HG02981 (cell line): ENCODE results near the gene NRG3.

ENCODE experiments used
- ATAC-seq: cut with Tn5 transposase; IDR thresholded peaks from one replicate; pipeline ENCODE4 v1.9.1; 2021; ENCODE audit warnings: mild to moderate bottlenecking, moderate library complexity; ENCODE audit not compliant: unreplicated experiment

NRG3 gene

DNA sequence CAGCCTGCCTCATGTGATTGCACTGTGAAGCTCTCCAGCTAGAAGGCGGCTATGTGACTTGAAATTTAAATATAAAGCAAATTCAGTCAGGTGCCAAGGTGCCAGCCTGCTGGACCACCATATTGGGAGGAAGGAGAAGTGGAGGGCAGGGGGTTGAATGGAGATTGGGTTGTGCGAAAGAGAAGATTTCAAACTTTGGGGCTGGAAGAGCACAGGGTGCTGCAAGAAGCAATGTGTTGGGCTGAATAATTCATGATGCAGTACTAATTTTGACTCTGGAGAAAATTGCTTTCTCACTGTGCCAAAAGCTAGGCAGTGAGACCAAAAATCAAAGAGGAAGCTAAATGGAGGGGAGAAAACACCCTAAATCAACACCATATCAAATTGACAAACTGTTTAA lies 335.3 kb downstream of the NRG3 start:
- ATAC-seq: no peak

DNA sequence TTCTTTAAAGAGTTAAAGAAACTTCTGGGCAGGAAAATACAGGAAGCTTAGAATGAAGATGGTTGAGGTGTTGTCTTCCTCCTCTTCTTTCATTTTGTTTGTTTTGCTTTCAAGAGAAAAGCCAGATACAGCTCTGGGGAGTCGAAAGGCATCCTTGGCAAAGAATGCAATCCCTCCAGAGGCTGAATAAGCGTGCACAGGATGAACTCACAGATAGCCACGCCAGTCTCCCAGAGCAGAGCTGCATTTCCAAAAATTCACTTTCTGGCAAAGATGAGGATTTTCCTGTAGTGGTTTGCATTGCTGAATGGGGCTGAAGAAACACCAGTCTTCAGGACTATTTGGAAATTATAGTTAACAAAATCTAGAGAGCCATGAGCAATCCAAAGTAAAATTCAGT lies 336.4 kb downstream of the NRG3 start:
- ATAC-seq: no peak

DNA sequence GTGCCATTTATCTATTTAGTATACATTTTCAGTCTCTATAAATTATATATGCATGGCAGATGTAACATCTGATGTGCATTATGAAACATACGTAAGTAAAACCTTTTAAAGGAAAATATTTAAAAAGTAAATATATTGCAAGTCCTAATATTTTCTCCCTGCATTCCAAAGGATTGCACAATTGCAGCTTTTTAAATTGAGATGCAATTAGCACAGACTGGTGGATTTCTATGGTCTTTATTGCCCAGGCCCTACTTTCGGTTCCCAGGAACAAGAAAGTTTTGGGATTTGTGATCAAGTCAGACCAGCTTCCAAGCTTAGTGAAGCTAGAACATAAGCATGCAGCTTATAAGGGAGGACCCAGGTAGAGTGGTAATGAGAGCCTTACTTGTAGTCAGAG lies 337.8 kb downstream of the NRG3 start:
- no peak for ATAC-seq

DNA sequence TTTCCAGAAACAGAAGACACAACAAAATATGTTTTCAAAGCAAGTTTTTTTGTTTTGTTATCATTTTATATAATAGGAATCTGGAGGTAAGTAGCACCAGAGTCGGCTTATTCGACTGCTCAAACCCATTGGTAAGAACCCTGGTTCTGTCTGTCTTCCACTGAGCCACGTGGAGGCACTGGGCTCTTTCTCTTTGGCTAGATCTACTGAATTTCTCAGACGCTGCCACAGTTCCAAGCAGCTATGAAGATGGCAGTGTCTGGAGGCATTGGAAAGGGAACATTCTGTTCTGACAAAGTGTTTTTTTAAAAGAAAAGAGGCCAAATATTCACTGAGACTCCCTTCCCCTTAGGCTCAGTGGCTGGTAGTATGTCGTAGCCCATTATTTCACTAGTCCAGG lies 338.8 kb downstream of the NRG3 start:
- ATAC-seq: no peak

DNA sequence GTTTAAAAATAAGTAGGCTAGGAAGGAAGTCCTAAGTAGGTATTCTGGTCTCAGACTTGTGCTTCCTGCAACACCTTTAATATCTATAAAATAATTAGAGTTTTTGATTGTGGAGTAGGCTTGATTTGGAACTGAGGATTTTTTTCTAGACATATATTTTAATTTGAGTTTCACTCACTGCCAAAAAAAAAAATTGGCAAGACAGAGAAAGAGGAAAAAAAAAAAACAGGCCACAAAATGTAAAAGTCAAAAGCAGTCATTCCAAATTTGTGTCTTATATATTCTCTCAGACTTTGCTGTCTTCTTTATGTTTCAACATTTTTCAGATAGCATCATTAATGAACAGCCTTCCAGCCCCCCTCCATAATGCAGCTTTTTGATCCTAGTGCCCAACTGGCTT lies 346.1 kb downstream of the NRG3 start:
- no peak for ATAC-seq

DNA sequence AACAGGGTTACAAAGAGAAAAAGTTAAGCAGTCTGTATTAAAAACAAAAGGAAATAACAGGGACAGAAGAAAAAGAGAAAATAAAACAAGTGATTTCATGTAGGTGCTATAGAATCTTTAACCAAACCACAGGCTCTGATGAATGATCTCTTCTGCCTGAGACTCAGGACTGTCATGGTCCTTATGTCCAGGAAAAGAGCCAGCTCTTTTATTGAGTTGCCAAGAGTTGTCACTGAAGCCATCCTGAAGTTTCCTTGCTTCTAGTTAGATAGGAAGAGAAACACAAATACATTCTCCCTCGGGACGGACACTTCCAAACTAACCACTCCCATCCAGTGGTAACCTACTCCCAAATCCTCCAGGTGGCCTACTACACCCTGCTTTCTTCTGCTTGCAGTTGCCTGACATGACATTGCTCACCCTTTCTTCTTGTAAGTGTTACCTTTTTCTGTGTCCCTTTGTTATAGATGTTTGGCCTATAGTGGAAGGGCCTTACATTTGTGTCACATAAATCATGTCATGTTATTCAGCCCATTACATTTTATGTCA lies 346.7 kb downstream of the NRG3 start:
- no peak for ATAC-seq

DNA sequence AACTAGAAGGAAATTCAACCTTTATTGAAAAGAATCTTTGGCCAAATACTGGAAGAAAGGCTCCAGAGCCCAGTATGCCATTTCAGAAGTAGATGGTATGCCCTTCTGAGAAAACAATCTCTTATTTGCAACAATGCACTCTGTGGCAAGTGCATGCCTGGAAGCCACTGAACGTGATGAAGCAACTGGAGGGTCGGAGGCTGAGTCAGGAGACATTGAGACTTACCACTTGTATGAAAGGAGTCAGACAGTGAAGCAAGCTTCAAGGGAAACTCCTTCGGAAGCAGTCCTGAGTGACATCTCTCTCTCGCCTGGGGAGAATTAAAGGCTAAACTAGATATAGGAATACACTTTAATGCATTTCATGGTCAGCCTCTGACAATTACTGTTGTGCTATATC lies 353.7 kb downstream of the NRG3 start:
- no peak for ATAC-seq

DNA sequence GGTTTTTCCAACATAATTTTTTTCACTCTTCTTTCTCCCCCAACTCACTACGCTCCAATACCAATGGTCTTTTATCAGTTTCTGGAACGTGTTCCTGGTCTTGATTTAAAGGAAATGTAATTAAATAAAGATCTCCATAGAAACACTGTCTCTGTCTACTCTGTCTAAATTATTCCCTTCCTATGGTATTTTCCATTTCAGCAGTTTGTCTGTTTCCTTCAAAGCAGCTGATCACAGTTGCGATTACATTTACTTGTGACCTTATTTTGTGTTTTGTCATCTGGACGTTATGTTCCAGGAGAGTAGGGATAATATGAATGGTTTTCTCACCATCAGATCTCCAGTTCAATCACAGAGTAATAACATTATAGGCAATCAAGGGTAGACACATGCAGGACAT lies 359.2 kb downstream of the NRG3 start:
- no peak for ATAC-seq

DNA sequence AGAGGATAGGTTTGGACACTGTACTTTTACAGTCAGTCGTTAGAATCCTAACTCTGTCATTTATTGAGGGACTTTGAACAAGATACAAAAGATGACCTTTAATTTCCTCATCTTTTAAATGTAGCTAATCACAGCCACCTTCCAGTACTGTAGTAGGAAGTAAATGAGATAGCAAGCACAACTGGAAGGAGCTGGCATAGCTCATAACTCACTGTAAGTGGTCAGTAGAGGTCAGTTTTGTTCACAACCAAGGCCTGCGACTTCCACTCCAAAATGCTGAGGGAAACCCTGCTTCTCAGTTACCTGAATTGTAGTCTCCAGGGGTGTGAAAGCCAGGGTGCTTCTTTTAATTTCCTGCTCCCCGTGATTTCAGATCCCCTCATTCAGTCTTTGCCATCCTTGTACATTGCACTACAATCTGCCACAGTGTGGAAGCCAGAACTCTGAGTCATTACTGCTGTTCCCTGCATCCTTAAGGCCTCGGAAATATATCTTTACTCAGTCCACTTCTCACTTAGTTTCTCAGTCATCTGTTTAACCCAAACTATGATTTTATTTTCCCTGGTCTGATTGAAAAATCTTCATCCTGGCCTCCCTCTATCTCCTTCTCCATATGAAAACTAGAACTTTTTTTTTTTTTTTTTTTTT lies 361.2 kb downstream of the NRG3 start:
- ATAC-seq: no peak

DNA sequence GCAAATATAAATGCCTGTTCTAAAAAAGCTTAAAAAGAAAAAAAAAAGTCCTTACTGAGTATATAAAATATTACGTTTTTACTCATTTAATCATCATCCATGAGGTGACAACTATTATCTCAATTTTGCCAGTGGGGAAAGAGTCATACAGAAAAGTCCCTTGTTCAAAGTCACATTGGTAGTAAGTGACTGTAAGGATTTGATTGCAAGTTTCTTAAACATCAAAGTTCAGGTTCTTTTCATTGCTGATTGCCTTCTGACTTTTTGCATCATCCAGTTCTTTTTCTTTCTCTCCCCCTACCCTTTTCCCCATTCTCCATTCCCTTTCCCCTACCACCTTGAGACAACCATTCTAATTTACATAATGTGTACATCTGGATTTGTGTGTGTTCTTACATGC lies 363.3 kb downstream of the NRG3 start:
- no peak for ATAC-seq

DNA sequence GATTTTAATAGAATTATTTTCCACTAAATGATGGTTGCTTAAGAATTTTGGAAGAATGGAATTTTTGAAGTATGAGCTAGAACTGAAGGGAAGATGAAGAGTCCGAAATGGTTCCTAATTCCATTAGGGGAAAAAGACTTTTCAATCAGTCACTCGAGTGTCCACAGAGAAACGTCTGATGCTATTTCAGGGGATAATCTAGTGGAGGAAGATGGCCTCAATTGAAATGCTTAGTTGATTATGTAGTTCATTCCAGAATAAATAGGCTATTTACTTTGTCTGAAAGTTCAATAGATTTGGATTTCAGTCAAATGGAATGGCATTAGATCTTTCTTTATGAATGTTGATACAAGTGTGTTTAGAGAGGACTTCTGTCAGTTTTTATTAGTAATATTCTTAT lies 365.4 kb downstream of the NRG3 start:
- ATAC-seq: no peak

DNA sequence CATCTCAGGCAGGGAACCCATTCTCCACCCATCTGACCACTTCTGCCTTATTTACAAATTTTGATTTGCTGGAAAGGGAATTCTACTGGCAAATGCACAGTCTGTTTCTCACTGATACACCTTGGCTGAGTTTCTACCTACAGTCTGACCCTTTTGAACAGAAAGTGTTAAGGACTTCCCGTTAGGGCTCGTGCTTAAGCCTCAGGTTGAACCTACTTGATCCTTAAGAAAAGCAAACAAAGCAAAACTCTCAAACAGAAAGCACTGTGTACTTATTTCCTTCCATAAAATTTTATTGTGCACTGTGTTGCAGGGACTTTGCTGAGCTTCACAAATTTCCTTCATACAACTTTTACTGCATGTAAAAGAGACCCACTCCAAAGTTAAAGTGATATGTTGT lies 367.8 kb downstream of the NRG3 start:
- ATAC-seq: no peak

DNA sequence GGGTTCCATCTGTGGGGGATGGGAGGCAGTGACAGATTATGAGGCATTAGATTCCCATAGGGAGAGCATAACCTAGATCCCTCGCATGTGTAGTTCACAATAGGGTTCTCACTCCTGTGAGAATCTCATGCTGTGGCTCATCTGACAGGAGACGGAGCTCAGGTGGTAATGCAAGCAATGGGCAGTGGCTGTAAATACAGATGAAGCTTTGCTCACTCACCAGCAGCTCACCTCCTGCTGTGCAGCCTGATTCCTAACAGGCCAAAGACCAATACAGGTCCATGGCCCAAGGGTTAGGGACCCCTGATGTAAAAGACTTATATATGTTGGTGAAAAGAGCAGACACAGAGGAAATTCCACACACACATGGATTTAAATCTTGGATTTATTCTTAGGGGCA lies 370.2 kb downstream of the NRG3 start:
- no peak for ATAC-seq

DNA sequence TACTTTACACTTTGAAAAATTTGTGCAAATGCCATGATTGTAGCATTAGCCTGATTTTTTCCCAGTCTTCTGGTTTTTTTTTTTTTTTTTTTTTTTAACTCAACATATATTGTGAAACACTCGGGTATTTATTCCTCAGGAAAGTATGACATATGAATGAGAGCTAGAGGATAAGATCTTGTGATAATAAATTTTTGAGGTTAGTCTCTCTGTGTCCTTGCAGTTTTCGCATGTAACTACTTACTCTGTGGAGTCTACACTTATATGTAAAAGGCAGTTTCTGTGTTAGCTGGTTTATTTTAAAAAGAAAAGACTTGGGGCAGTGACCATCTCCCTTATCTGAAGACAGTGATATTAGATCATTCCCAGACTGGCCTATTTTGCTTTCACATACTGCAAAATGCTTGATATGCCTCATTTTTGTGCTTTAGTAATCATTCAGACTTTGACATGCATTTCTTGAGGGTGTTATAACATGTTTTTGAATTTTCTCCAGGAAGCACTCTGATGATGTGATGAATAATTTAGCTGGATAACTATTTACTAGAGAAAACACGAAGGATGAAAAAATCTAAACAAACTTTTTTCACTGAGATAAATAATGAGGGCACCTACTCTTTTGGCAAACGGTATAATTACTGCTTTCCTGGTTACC lies 371.0 kb downstream of the NRG3 start:
- no peak for ATAC-seq

DNA sequence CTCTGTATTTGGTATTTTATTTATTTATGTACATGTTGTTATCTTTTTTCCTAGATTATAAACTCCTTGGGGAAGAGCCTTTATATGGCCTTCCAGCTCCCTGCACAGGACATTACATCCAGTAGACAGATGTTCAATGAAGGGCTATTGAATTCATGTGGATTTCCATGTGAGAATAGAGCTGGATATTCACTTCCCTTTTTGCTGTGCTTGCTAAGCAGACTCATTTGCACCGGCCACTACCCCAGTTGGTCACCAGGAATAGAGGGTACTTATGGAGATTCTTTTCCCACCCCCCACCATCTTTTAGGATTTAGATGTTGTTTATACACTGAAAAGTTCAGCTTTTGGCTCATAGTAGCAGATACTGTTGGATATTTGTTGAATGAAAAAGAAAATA lies 374.1 kb downstream of the NRG3 start:
- no peak for ATAC-seq

DNA sequence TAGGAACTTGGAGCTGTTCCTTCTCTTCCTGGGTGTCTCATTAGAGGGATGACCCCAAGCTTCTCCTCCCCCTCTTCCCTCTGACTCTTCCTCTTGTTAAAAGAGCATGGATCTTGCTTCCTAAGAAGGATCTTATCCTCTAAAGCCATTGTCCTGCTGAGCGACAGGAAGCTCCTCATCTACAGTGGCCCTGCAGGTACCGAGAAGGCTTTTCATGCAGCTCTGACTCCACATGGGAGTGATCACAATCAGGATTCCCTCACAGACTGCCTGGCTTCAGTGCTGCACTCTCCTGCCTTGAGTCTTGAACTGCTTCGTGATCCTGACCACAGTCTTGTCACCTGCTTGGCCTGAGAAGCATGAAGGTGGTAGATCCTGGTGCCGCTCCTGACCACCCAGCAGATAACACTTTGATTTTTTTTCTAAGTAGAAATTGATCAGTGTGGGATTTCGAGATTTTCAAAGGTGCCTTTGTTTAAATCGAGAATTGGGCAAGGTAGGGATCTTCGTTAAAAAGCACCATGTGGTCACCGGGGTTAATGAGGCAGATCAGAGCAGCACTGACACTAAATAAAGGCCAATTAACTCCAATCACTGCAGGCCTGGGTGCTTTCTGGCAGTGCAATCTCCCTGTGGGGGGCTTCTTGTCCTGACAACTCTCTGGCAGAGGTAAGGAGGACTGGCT lies 376.4 kb downstream of the NRG3 start:
- no peak for ATAC-seq

DNA sequence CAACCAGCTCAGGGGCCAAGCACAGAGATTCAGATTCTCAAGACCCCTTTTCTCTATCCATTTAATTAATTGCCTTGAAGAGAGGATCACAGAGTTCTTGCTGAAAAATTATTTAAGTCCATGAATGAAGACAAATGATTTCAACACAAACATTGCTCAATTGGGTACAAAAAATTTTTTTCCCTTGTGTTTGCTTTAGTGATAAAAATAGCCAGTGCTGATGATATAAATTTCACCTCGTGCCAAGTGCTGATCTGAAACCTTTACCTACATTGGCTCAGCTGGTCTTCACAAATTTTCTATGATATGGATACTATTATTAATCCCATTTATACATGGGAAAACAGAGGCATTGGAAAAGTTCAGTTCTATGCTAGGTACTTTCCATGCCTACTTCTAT lies 377.1 kb downstream of the NRG3 start:
- no peak for ATAC-seq

DNA sequence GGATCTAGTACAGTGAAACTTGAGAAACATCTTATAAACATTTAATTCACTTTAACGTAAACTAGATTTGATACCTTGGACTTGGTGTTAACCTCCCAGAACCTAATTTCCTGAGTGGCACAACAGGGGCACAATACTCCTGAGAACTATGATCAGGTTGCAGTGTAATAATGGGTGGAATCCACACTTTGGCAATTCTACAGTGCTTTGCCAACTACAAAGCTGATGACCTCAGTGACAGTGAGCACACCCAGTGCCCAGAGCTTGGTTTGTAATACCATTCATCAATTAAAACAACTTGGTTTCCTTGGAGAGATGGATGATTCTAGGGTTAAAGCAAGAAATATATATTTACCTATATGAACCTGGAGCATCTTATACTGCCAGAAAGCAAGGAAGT lies 379.2 kb downstream of the NRG3 start:
- ATAC-seq: no peak

DNA sequence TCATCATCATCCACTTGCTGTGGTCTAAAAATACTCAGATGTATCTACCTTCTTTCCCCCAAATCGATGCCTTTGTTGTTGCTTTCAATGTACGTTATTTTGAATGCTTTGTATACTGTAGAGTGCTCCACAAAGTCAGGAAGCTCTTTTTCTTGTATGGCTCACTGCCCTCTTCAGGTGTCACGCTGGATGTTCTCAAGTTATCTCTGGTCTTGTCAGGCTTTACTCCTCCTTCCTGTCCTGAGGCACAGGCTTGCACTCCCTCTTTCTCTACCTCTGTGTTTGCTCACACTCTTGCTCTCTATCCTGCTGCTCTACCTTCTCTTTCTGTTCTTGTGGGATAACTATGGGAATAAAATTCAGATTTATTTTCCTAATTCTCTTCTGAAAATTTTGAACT lies 381.3 kb downstream of the NRG3 start:
- ATAC-seq: no peak

DNA sequence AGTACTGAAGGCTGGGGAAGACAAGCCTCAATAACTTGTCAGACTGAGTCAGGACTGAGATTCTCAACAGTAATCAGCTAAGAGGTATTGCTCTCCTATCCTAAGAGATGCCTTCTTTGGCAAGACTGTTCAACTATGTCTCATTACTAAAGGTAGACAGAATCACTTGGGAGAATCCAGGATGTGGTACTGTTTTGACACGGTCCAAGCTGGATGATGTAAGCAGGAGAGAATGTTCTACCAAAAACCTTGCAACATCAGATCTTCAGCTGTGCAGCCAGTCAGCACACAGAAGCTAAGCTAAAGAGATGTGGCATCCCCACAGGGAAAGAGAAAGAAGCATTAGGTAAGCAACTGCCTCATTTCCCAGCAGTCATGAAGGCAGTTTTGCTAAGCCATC lies 391.4 kb downstream of the NRG3 start:
- ATAC-seq: no peak

DNA sequence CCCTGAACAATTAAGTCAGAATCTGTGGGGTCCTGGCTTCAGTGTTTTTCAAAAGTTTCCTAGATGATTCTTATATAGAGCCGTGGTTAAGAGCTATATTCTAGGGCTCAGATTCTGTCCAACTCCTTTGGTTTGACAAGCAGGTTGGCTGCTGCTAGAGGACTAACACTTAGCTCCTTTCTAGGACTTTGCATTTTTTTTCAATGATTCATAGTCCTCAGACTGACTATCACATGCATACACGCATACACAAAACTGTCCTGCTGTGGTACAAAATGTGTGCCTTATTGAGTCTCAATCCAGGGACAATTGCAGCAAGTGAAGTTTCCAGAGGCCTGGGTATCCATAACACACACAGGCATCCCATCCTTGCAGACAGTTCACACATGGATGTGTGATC lies 392.0 kb downstream of the NRG3 start:
- ATAC-seq: no peak

DNA sequence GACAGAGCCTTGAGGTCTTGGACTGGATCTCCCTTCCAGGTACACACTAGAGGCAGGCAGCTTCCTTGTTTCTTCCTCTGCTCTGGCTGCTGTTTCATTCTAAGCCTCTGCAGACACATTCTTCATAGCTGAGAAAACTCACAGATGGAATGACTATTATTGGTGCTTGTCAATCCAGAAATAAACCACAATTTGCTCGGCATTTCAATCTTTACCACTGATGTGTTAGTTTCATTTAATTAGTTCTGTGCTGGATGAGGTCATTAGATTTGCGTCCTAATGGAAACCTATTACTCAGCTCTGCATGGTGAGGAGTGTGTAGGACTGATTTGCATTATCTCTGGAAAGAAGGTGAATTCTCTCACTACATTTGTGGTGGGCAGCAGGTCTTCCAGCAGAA lies 392.5 kb downstream of the NRG3 start:
- ATAC-seq: no peak
